Esophagus muscularis mucosa (tissue), 4 donors: ENCODE results near the gene CAPG. TPM values are rescaled to one million over a fixed set of nuclear protein-coding genes. Genes with fewer than 3 reads are reported as not detected.

Experiments
- DNase-seq: peaks from one replicate; pipeline ENCODE4 v3.0.0-alpha.2; 2017; ENCODE audit errors: extremely low spot score
- H3K27ac ChIP-seq, 4 donors: fragments of 200-600 bp; sonication (generic); replicated peaks in 1 of 4; 1 replicate in 3 of 4; 2 replicates in 1 of 4; pipeline ENCODE4 v1.5.1; 2016 to 2019; ENCODE audit warnings: mild to moderate bottlenecking in 1 of 4
- H3K27me3 ChIP-seq, 4 donors: fragments of 200-600 bp; sonication (generic); one replicate each; pipeline versions ENCODE4 v1.5.1 to v1.6.0; 2016 to 2019
- H3K36me3 ChIP-seq, 4 donors: fragments of 200-600 bp; sonication (generic); one replicate each; pipeline ENCODE4 v1.5.1; 2016 to 2019
- H3K4me1 ChIP-seq, 4 donors: fragments of 200-600 bp; sonication (generic); one replicate each; pipeline ENCODE4 v1.5.1; 2016 to 2019
- H3K4me3 ChIP-seq, 4 donors: fragments of 200-600 bp; sonication (generic); 1 replicate in 2 of 4; 2 replicates in 2 of 4; pipeline ENCODE4 v1.5.1; 2016 to 2019; ENCODE audit warnings: mild to moderate bottlenecking in 4 of 4, moderate library complexity in 1 of 4
- H3K9me3 ChIP-seq, 4 donors: fragments of 200-600 bp; sonication (generic); 1 replicate in 3 of 4; 2 replicates in 1 of 4; pipeline ENCODE4 v1.5.1; 2016 to 2019
- CTCF ChIP-seq, 3 experiments: fragments of 200-600 bp in 2 of 3; fragments of 450-650 bp in 1 of 3; sonication (generic) in 2 of 3; IDR thresholded peaks; one replicate each; pipeline ENCODE4 v1.5.1; 2017 to 2019; ENCODE audit warnings: antibody characterized with exemption in 3 of 3, mild to moderate bottlenecking in 2 of 3, moderate library complexity in 1 of 3
- EP300 ChIP-seq: sonication (generic); formaldehyde crosslinking; IDR thresholded peaks from one replicate; pipeline ENCODE4 v1.6.1; 2017; ENCODE audit warnings: antibody characterized with exemption
- POLR2A ChIP-seq: fragments of 450-650 bp; IDR thresholded peaks from one replicate; pipeline ENCODE4 v1.6.1; 2017; ENCODE audit warnings: antibody characterized with exemption, moderate library complexity, mild to moderate bottlenecking, low read depth
- POLR2AphosphoS5 ChIP-seq, 2 donors: sonication (generic); formaldehyde crosslinking; IDR thresholded peaks; one replicate each; pipeline ENCODE4 v1.6.1; 2017; ENCODE audit warnings: antibody characterized with exemption in 2 of 2
- WGBS: methylation state at CpG from one replicate; pipeline ENCODE4 v1.1.5; 2018; 5-methylcytosine and 5-hydroxymethylcytosine counted together
- intact Hi-C: fragments of 100-400 bp; cut with DNase I; formaldehyde crosslinking; loops from one replicate; pipeline ENCODE4 v1.15.1; 2023
- total RNA-seq, 4 donors: library from RNA; depleted of rRNA; stranded (reverse); fragments of >200 nt; gene quantifications; one replicate each; pipeline versions ENCODE4 v1.1.0 to v1.2.1, GENCODE V29; 2016

CAPG gene
- total RNA-seq, 4 donors from 2014 or later: 22.8 to 73.6 (median 30.8) TPM

- Histone ChIP-seq H3K4me1 (peaks cover 30 to 41% (median 40%) of the 10 kb centered on the region in 4 donors), H3K36me3 (no peaks in the 10 kb centered on the region), H3K9me3 (no peaks in the 10 kb centered on the region), H3K27ac (peak overlapping the region in 1 of 4 donors; percentile 14), H3K27me3 (no peaks in the 10 kb centered on the region), H3K4me3 (no peak overlapping the region)
- 84% methylated on average over 8 of the region's 10 CpGs for WGBS
- DNase-seq: no peak
- TF ChIP-seq CTCF (IDR thresholded peaks at IDR 0.05) (no peak), EP300 (no peak), POLR2AphosphoS5 (IDR thresholded peaks at IDR 0.05) (no peak)
- intact Hi-C loops: loop anchor here (5.0 kb wide), 1 partner anchor 171 kb away; the partner anchor contains the start of gene TMEM150A
Observed at GRCh38 chr2:85431570-85432205, 21.5 kb upstream of the CAPG start.

- Histone ChIP-seq H3K27me3 (no peaks in the 10 kb centered on the region), H3K4me1 (peaks cover 26 to 34% (median 33%) of the 10 kb centered on the region in 4 donors), H3K4me3 (no peak overlapping the region), H3K9me3 (no peaks in the 10 kb centered on the region), H3K27ac (peak overlapping the region in 1 of 4 donors; percentile 14), H3K36me3 (no peaks in the 10 kb centered on the region)
- intact Hi-C loops: loop anchor here (5.0 kb wide), 1 partner anchor 171 kb away; the partner anchor contains the start of gene TMEM150A
- no peak for DNase-seq
- no peak for TF ChIP-seq POLR2A
- TF ChIP-seq CTCF (IDR thresholded peaks at IDR 0.05): no peak
- WGBS: 67% methylated on average over 12 of the region's 16 CpGs
Observed at GRCh38 chr2:85430752-85431569, 20.8 kb upstream of the CAPG start.

- WGBS: 100% methylated on average over 1 of the region's 2 CpGs
- Histone ChIP-seq H3K4me3 (no peak overlapping the region), H3K27me3 (no peaks in the 10 kb centered on the region), H3K4me1 (peaks cover 21 to 25% (median 24%) of the 10 kb centered on the region in 4 donors), H3K9me3 (no peaks in the 10 kb centered on the region), H3K27ac (no peak overlapping the region), H3K36me3 (no peaks in the 10 kb centered on the region)
- DNase-seq: no peak
- intact Hi-C loops: loop anchor here (5.0 kb wide), 1 partner anchor 172 kb away; the partner anchor contains the start of gene TMEM150A
- no peak for TF ChIP-seq EP300
- no peak for TF ChIP-seq CTCF (IDR thresholded peaks at IDR 0.05)
- no peak for TF ChIP-seq POLR2A
- TF ChIP-seq POLR2AphosphoS5 (IDR thresholded peaks at IDR 0.05): no peak
Observed at GRCh38 chr2:85429924-85430289, 19.7 kb upstream of the CAPG start.

GRCh38 chr2:85429213-85429923, 19.2 kb upstream of the CAPG start:
- Histone ChIP-seq H3K27ac (no peak overlapping the region), H3K27me3 (no peaks in the 10 kb centered on the region), H3K4me3 (no peak overlapping the region), H3K36me3 (no peaks in the 10 kb centered on the region), H3K4me1 (peaks cover 17 to 21% (median 18%) of the 10 kb centered on the region in 4 donors), H3K9me3 (no peaks in the 10 kb centered on the region)
- WGBS: 86% methylated on average over 8 of the region's 12 CpGs
- intact Hi-C loops: no loop called here
- no peak for DNase-seq
- TF ChIP-seq POLR2A: no peak
- TF ChIP-seq POLR2AphosphoS5 (IDR thresholded peaks at IDR 0.05): no peak
- no peak for TF ChIP-seq CTCF (IDR thresholded peaks at IDR 0.05)
- no peak for TF ChIP-seq EP300
